Chondrocyte (in vitro differentiated cells): Measurements from ENCODE around the gene DPYD. TPM values are rescaled to one million over a fixed set of nuclear protein-coding genes. Genes with fewer than 3 reads are reported as not detected.

Experiments used
- DNase-seq: peaks from one replicate; pipeline ENCODE4 v3.0.0; 2021; ENCODE audit warnings: mixed read lengths, low spot score
- H3K27ac Mint-ChIP-seq: one replicate; pipeline ENCODE4 v1.8.0; 2021; ENCODE audit warnings: mild to moderate bottlenecking, moderate library complexity, mixed read lengths; ENCODE audit not compliant: unreplicated experiment
- H3K27me3 Mint-ChIP-seq: 2 replicates; pipeline ENCODE4 v1.8.0; 2021; ENCODE audit warnings: low read depth, mixed read lengths
- H3K36me3 Mint-ChIP-seq: 2 replicates; pipeline ENCODE4 v1.8.0; 2021; ENCODE audit warnings: low read depth, mixed read lengths
- H3K4me1 Mint-ChIP-seq: 2 replicates; pipeline ENCODE4 v1.8.0; 2021; ENCODE audit warnings: low read depth, mild to moderate bottlenecking, mixed read lengths
- H3K4me3 Mint-ChIP-seq: one replicate; pipeline ENCODE4 v1.8.0; 2021; ENCODE audit warnings: mild to moderate bottlenecking, moderate library complexity, mixed read lengths; ENCODE audit not compliant: unreplicated experiment
- H3K9me3 Mint-ChIP-seq: 2 replicates; pipeline ENCODE4 v1.8.0; 2021; ENCODE audit warnings: low read depth, mixed read lengths
- CTCF ChIP-seq: fragments of 200-600 bp; sonication (generic); IDR thresholded peaks from 2 replicates; pipeline ENCODE4 v1.5.0; 2021; ENCODE audit warnings: antibody characterized with exemption, mild to moderate bottlenecking, moderate library complexity
- total RNA-seq: library from RNA; stranded (reverse); gene quantifications from 3 replicates; pipeline ENCODE4 v1.2.1, GENCODE V29; 2021

DPYD gene
- total RNA-seq, 1 donor from 2014 or later: 5.3 TPM

GRCh38 chr1:97433094-97433823, 487.6 kb downstream of the DPYD start:
- H3K27ac Mint-ChIP-seq: no peak overlapping the region

GRCh38 chr1:97427371-97427770, 493.5 kb downstream of the DPYD start:
- Mint-ChIP-seq H3K27ac (no peak overlapping the region), H3K27me3 (no peaks in the 10 kb centered on the region), H3K4me1 (peaks cover 4% of the 10 kb centered on the region), H3K4me3 (no peak overlapping the region), H3K9me3 (peaks cover 3% of the 10 kb centered on the region), H3K36me3 (no peaks in the 10 kb centered on the region)
- DNase-seq: no peak
- TF ChIP-seq CTCF: no peak

More at GRCh38 chr1:97433094-97433823, 487.6 kb downstream of the DPYD start:
- Mint-ChIP-seq H3K27me3 (no peaks in the 10 kb centered on the region), H3K36me3 (no peaks in the 10 kb centered on the region), H3K4me3 (no peak overlapping the region), H3K9me3 (peaks cover 3% of the 10 kb centered on the region), H3K4me1 (peaks cover 23% of the 10 kb centered on the region)
- no peak for TF ChIP-seq CTCF
- no peak for DNase-seq

- Mint-ChIP-seq H3K4me3 (no peak overlapping the region), H3K27me3 (no peaks in the 10 kb centered on the region), H3K9me3 (no peaks in the 10 kb centered on the region), H3K27ac (no peak overlapping the region), H3K36me3 (no peaks in the 10 kb centered on the region), H3K4me1 (no peaks in the 10 kb centered on the region)
- DNase-seq: no peak
- TF ChIP-seq CTCF: no peak
These were observed 496.6 kb downstream of the DPYD start for GRCh38 chr1:97424209-97424608.

GRCh38 chr1:97423403-97423802, 497.4 kb downstream of the DPYD start:
- H3K36me3 Mint-ChIP-seq: no peaks in the 10 kb centered on the region
- H3K27me3 Mint-ChIP-seq: no peaks in the 10 kb centered on the region
- TF ChIP-seq CTCF: no peak

GRCh38 chr1:97417661-97418060, 503.2 kb downstream of the DPYD start:
- no peak for TF ChIP-seq CTCF
- H3K4me1 Mint-ChIP-seq: no peaks in the 10 kb centered on the region
- DNase-seq: no peak
- H3K36me3 Mint-ChIP-seq: no peaks in the 10 kb centered on the region
- H3K27me3 Mint-ChIP-seq: no peaks in the 10 kb centered on the region
- no peaks in the 10 kb centered on the region for H3K9me3 Mint-ChIP-seq
- no peak overlapping the region for H3K27ac Mint-ChIP-seq
- no peak overlapping the region for H3K4me3 Mint-ChIP-seq

More at GRCh38 chr1:97423403-97423802, 497.4 kb downstream of the DPYD start:
- Mint-ChIP-seq H3K4me3 (no peak overlapping the region), H3K9me3 (no peaks in the 10 kb centered on the region), H3K27ac (no peak overlapping the region), H3K4me1 (no peaks in the 10 kb centered on the region)
- no peak for DNase-seq
